ENCODE results near the gene KIRREL3.

The KIRREL3 gene

DNA sequence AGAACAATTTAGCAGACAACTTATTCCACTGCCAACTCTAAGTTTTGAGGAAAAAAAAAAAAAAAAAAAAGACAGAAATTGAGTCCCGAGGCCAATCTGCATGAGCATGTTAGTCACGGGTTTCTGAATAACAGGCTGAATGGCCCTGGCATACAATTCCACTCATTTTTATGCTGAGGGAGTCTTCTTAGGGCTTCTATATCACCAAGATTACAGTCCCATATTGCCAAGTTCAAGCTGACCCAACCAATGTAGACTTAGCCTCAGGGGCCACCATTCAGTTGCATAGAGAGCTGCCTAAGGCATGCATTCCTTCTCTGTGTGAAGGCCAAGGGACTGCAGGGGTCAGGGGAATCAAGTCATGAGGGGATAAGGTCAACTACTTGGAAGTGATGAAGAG, 27.5 kb downstream of the KIRREL3 start:
- H3K4me3 ChIP-seq (ENCODE audit: low read depth, low read length): no peak overlapping the region
- TF ChIP-seq CTCF (IDR thresholded peaks at IDR 0.05; ENCODE audit: low read depth, low read length): no peak

GRCh38 chr11:126971305-126971704, 29.3 kb downstream of the KIRREL3 start:
- no peak overlapping the region for H3K4me3 ChIP-seq (ENCODE audit: low read depth, low read length)
- no peak for TF ChIP-seq CTCF (IDR thresholded peaks at IDR 0.05; ENCODE audit: low read depth, low read length)

GRCh38 chr11:126969865-126970479, 30.6 kb downstream of the KIRREL3 start:
- peak; percentile 66 for TF ChIP-seq CTCF (IDR thresholded peaks at IDR 0.05; ENCODE audit: low read depth, low read length)
- no peak overlapping the region for H3K4me3 ChIP-seq (ENCODE audit: low read depth, low read length)

DNA sequence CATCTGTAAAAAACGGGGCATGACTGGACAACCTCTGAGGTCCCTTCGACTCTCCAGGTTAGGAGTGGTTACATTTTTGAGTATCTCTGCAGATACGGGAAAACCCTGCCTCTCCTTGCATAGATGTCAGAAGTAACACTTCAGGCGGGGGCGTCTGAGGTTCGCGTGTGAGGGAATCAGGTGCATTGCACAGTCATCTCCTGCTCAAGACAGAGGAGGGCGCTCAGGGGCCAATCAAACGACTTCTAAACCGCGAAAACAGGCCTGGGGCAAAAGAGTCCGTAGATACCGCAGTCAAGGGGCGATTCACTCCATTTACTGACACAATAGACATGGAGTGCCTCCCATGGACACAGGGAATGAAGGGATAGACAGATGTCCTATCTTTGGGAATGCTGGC, 31.7 kb downstream of the KIRREL3 start:
- H3K4me3 ChIP-seq (ENCODE audit: low read depth, low read length): no peak overlapping the region
- TF ChIP-seq CTCF (IDR thresholded peaks at IDR 0.05; ENCODE audit: low read depth, low read length): no peak

GRCh38 chr11:126965331-126965730, 35.2 kb downstream of the KIRREL3 start:
- no peak overlapping the region for H3K4me3 ChIP-seq (ENCODE audit: low read depth, low read length)
- no peak for TF ChIP-seq CTCF (IDR thresholded peaks at IDR 0.05; ENCODE audit: low read depth, low read length)

- no peak for TF ChIP-seq CTCF (IDR thresholded peaks at IDR 0.05; ENCODE audit: low read depth, low read length)
- no peak overlapping the region for H3K4me3 ChIP-seq (ENCODE audit: low read depth, low read length)
Measured at GRCh38 chr11:126963603-126964363, 36.8 kb downstream of the KIRREL3 start.

DNA sequence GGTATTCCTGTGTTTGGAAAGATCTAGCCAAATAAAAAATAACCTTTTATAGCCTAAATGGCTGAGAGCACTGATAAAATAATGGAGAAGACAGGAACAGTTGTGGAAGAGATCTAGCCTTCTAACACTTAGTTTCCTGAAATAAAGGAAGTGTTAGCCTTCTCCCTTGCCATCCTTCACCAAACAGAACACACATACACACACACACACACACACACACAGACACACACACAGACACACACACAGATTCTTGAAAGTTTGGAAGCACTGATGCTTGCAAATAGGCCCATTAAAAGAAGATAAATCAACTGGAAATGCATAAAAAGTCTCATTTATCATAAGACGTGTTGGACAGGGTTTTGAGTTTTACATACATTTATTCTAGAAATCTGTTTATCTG, 37.5 kb downstream of the KIRREL3 start:
- H3K4me3 ChIP-seq (ENCODE audit: low read depth, low read length): no peak overlapping the region
- no peak for TF ChIP-seq CTCF (IDR thresholded peaks at IDR 0.05; ENCODE audit: low read depth, low read length)

All from WI38 (cell line).